GM18870 (cell line): ENCODE data around the gene MRM3.
"Not testable (repeated sequence)": the region's sequence is repeated elsewhere in the genome, so short reads cannot be mapped to it uniquely, and the experiment has no call there.

Experiments used
- ATAC-seq: cut with Tn5 transposase; IDR thresholded peaks from one replicate; pipeline ENCODE4 v1.9.1; 2021; ENCODE audit warnings: moderate library complexity; ENCODE audit not compliant: unreplicated experiment

MRM3 gene, protein sequence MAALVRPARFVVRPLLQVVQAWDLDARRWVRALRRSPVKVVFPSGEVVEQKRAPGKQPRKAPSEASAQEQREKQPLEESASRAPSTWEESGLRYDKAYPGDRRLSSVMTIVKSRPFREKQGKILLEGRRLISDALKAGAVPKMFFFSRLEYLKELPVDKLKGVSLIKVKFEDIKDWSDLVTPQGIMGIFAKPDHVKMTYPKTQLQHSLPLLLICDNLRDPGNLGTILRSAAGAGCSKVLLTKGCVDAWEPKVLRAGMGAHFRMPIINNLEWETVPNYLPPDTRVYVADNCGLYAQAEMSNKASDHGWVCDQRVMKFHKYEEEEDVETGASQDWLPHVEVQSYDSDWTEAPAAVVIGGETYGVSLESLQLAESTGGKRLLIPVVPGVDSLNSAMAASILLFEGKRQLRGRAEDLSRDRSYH

DNA sequence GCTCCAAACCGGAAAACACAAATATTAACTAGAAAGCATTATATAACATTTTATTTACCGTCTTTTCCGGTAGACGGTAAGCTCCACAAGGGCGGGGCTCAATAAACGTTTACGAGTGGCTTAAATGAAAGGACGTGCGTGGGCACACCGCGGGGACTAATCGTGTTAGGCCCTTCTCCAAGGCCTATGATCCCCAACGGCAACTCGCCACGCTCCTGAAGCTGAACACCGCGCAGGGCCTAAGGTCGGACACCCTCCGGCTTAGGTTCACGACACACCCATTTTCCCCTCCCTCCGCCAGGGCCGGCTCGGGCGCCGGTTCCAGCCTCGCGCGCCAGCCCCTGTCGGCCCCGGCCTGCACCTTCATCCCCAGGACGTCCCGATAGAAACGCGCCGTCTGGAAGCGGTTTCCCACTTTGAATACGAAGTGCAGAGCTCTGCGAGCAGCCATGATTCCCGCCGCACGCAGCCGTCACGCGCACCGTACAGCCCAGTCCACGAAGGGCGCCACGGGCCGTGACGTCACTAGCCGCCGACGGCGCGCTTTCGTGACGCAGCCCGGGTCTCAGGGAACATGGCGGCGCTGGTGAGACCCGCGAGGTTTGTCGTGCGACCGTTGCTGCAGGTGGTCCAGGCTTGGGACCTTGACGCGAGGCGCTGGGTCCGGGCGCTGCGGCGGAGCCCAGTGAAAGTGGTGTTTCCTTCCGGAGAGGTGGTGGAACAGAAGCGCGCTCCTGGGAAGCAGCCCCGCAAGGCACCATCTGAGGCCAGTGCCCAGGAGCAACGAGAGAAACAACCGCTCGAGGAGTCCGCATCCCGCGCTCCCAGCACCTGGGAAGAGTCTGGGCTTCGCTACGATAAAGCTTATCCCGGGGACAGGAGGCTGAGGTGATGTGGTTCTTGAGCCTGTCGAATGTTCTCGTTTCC lies at the start of gene MRM3, which contains the start of gene GLOD4:
Gene MRM3 (plus strand): TSS at position 549 of the 927 bp plus-strand sequence. CDS start 26 bp downstream, at position 575.
Gene GLOD4 (minus strand): TSS at position 476 of the 927 bp plus-strand sequence. CDS start 25 bp downstream, at position 451.
- peak; percentile 71 for ATAC-seq

DNA sequence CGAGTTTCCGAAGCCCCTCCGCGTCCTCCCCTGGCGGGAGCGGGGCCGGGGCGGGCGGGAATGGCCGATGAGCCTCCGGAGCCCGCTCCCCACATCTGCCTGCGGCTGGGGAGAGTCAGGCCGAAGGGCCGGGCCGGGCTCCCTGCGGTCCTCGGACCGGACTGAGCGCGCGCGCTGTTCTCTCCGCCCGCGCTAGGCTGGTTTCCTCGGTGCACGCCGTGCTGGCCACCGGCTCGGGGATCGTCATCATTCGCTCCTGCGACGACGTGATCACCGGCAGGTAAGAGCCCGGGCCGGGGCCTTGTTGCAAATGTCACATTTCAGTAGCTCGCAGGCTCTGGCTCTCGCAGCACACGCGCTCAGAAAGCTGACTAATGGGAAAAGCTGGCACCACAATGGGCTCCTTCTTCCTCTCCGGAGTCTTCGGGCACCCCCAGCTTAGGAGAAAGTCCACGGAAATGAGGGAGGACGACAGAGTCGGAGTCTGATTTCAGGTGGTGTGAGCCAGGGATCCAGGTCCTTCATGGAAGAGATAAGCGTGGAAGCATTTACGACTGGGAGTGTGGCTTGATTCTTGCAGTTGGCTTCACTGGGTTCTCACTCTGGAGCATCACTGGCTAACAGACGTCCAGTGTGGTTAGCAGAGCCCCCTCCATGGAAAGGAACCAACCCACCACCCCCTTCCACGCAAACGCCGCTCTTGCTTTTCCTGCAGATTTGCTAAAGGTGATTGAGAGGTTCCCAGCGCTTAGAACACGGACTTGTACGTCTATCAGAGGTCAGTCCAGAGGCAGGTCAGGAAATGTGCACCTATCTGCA lies 49.0 kb upstream of the MRM3 start:
- no peak for ATAC-seq

- no peak for ATAC-seq
Observed at GRCh38 chr17:733743-734142, 48.4 kb upstream of the MRM3 start.

DNA sequence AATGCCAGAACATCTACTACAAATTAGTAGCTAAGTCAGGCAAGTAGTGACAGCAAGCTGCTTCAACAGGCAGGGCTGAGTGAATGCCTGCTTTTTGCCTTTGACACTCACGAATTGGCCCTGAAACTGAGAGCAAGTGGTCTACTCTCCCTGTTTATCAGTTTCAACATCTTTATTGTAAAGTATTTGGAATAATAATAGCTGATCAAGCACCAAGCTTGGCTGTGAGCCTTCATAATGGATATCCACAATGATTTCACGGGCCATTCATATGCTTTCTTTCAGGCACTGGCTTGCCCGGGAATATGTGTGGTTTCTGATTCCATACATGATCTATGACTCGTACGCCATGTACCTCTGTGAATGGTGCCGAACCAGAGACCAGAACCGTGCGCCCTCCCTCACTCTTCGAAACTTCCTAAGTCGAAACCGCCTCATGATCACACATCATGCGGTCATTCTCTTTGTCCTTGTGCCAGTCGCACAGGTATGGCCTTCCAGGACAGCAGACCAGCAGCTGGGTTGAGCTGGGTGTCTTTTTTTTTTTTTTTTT lies 44.5 kb upstream of the MRM3 start:
- no peak for ATAC-seq

DNA sequence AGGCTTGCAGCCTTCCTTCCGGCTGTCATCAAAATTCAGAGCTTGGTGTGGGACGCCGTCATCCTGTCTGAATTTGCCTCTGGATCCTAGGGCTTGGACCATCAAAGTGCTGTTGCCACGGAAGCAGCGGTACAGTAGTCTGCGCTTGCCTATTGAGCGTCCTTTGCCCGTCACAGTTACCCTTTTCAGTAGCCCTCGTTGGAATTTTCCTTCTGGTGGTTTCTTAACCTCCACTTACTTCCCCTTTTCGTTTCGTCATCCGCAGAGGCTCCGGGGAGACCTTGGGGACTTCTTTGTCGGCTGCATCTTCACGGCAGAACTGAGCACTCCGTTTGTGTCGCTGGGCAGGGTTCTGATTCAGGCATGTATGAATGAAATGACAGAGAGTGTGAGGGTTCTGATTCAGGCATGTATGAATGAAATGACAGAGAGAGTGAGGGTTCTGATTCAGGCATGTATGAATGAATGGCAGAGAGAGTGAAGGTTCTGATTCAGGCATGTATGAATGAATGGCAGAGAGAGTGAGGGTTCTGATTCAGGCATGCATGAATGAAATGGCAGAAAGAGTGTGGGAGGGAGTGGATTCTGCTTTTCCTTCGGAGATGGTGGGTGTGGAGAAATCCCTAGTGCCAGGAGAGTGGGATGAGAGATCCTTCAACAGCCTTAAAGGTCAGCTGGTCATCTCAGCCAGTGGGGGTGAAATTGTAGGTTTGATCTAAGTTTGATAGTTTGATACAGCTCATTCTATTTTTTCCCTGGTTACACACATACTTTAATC lies 41.7 kb upstream of the MRM3 start:
- peak; percentile 70 for ATAC-seq

- no peak for ATAC-seq
Observed at GRCh38 chr17:742147-742793, 39.9 kb upstream of the MRM3 start.

- ATAC-seq = no peak
Observed at GRCh38 chr17:743139-743538, 39.0 kb upstream of the MRM3 start.

GRCh38 chr17:744937-745336 lies 37.2 kb upstream of the MRM3 start:
- no peak for ATAC-seq

DNA sequence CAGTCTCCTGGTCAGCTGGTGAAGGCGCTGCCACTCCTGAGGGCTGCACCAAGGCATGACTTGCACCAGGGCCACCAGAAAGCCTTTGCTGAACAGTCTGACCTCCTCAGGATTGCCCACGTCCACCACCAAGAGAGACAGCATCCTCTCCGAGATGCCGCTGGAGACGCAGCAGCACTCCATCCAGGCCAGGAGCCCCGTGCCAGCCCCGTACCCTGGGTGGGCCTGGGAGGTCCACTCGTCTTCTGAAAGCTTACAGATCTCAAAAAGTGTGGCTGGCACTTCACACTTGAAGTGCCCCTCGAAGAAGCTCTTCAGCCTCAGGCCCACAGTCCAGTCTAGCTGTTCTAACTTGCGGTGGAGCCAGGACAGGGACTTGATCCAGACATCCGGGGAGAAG lies 36.7 kb upstream of the MRM3 start:
- no peak for ATAC-seq

DNA sequence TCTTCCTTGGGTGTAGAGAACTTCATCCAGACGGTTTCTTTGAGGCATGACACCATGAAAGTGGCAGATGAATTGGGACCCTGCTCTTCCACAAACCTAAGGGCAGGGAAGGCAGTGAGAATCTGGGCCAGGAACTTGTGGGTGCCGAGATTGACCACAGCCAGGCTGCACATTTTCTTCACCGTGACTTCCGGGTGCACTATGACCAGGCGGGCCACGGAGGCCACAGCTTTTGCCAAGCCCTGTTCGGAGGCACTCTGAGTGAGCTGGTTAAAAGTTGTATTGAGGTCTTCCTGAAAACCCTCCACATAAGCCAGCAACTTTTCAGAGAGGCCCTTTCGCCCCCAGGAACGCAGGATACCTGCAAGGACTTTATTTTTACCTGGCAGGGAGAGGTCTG lies 36.0 kb upstream of the MRM3 start:
- no peak for ATAC-seq

DNA sequence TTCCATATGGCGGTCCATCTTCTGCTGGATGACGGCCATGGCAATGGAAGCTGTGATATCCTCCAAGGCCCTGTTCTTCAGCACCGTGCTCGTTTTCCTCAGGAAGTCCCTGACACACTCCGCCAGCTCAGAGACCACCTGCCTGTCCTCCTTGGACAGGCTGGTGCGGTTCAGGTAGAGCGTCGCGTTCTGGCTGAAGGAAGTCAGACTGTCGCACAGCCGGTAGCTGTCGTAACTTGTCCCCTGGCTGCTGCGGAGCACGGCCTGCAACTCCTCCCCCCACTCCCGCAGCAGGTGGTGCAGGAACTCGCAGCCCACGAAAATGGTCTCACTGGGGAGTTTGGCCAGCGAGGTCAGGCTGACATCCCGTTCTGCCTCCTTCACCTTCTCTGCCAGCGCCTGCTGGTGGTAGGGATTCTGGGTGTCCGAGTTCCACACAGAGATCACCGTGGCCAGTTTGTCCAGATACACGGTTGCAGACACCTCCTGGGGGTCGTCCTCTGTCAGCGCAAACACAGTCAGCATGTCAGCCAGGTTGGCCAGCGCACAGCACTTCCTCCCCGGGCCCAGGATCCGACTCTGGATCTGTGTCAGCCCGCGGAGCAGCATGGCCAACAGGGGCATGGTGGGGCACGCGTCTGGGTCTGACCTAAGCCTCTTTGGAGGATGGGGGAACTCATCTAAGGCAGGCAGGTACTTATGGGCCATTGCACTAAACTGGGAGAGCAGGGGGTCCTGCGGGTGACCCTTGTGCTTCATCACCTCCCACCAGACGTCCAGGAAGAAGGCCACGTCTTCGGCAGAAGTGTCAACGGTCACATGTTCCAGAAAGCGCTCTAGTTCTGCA lies 35.1 kb upstream of the MRM3 start:
- ATAC-seq = no peak

GRCh38 chr17:748604-749003 lies 33.5 kb upstream of the MRM3 start:
- ATAC-seq = not testable (repeated sequence)

DNA sequence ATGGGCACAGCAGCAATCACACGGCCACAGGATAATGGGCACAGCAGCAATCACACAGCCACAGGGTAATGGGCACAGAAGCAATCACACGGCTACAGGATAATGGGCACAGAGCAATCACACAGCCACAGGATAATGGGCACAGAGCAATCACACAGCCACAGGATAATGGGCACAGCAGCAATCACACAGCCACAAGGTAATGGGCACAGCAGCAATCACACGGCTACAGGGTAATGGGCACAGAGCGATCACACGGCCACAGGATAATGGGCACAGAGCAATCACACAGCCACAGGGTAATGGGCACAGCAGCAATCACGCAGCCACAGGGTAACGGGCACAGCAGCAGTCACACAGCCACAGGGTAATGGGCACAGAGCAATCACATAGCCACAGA lies 32.8 kb upstream of the MRM3 start:
- ATAC-seq = not testable (repeated sequence)

DNA sequence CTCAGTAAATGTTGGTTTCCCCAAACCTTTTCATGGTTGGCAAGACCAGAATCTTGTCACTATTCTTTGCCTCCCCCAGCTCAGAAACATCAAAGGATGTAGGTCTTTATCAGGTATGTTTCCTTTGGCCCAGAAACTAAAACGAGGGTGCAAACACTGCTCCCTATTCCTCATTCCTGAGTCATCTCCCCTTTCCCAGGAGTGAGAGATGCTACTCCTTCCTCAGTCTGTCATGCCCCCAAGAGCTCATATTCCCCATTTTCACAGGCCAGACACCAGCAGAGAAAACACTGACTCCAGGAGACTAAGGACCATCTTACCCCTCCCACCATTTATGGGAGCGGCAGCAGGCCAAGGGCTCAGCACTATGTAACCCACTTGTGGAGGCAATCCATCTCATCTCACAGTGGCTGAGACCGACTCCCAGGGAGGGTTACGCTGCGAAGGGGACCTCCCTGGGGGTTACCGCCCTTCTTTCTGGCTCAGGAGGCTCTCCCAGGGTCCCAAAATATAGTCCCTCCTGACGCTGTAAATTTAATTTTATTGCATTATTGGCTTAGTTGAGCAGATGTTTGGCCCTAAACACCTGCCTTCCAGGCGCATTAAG lies 31.6 kb upstream of the MRM3 start:
- ATAC-seq = no peak

DNA sequence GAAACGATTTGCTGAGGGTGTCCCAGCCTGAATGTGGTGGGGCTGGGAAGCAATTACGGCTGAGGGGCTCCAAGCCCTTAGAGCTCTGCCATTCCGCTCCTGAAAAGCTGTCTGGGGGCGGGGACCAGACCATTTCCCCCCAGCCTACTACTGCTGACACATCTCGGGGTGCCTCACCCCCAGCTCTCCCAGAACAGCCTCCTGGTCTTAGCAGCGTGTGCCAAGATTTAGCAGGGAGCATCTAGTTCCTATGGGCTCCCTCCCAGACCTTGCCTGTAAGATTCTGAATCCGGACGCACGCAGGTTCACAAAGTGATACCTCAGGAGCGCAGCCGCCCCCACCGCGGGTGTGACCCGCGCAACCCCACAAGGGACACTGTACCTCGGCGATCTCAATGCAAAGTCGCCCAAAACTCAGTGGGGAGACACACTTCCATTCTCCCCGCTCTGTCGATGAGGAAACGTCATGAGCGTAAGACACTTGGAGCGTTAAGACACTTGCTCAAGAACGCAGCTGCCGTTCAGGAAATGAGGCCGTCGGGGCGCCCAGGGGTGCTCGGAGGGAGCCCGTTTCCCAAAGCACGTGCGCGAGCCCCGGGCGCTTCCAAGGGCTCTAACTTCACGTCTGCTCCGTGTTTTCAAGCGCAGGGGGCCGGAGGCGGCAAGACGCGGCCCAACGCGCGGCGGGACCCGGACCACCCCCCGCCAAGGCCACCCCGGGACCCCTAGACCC lies 30.7 kb upstream of the MRM3 start:
- ATAC-seq = peak; percentile 16

DNA sequence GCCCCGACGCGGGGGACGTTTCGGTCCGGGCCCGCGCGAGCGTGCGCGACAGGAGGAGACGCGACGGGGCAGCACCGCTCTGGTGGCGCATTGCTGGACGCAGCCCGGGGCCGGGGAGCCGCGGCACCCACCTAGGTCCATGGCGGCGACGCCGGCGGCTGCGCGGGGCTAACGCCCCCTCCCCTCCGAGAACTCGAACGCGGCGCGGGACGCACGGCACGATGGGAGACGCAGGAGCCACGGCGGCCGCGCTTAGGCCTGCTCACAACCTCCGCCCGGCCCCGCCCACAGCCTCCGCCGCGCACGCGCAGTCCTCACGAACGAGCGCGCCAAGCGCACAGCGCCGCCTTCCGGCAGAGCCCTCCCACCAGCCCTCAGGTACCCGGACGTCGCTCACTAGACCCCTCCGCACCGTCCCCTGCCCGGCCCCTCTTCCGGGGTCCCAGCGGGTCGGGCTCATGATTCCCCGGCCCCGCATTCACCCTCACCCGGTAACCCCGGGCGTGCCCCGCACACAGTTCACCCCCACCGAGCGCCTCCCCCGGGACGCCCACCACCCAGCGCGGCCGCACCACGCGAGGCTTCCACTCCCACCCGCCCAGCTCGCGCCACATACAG lies 30.0 kb upstream of the MRM3 start, which contains the start of gene GEMIN4:
Gene GEMIN4 (minus strand): TSS at position 263 of the 618 bp plus-strand sequence. CDS start 122 bp downstream, at position 141.
- ATAC-seq = peak; percentile 76
